Brain microvascular endothelial cell (primary cell): ENCODE results near the gene ELMO1.

ENCODE experiments used
- DNase-seq: peaks from one replicate; pipeline ENCODE4 v3.0.0-alpha.2; 2020
- H3K27ac ChIP-seq: fragments of 250-450 bp; sonication (Bioruptor Pico); 2 replicates; pipeline ENCODE4 v1.5.1; 2020; ENCODE audit warnings: mild to moderate bottlenecking, moderate library complexity
- H3K27me3 ChIP-seq: fragments of 250-450 bp; sonication (Bioruptor Pico); replicated peaks from 2 replicates; pipeline ENCODE4 v1.5.1; 2020; ENCODE audit warnings: mild to moderate bottlenecking
- H3K36me3 ChIP-seq: fragments of 250-450 bp; sonication (Bioruptor Pico); replicated peaks from 2 replicates; pipeline ENCODE4 v1.5.1; 2020; ENCODE audit warnings: mild to moderate bottlenecking
- H3K4me3 ChIP-seq: 2 replicates; pipeline ENCODE4 v1.5.1; 2011; ENCODE audit warnings: low read depth, mild to moderate bottlenecking, control low read depth, low read length, moderate library complexity
- CTCF ChIP-seq: IDR thresholded peaks from 2 replicates; pipeline ENCODE4 v1.5.1; 2011; ENCODE audit warnings: low read depth, mild to moderate bottlenecking, moderate library complexity, low read length, control low read depth, inconsistent platforms; ENCODE audit errors: missing control alignments
- in situ Hi-C: cut with HindIII; loops from 2 replicates; pipeline ENCODE4 v1.10.0; 2017; ENCODE audit warnings: low sequenced_read_pairs, low pct_ligation_motif_present

ELMO1 gene

GRCh38 chr7:37150180-37150579 is 298.5 kb downstream of the ELMO1 start:
- no peak overlapping the region for H3K27ac ChIP-seq
- in situ Hi-C loops: no loop called here
- no peak for DNase-seq
- no peak for TF ChIP-seq CTCF
- H3K36me3 ChIP-seq: no peaks in the 10 kb centered on the region
- no peaks in the 10 kb centered on the region for H3K27me3 ChIP-seq
- no peak overlapping the region for H3K4me3 ChIP-seq

GRCh38 chr7:37149773-37150124 is 298.9 kb downstream of the ELMO1 start:
- no peak overlapping the region for H3K4me3 ChIP-seq
- H3K36me3 ChIP-seq: no peaks in the 10 kb centered on the region
- no peak for TF ChIP-seq CTCF
- no peaks in the 10 kb centered on the region for H3K27me3 ChIP-seq
- no peak for DNase-seq
- no peak overlapping the region for H3K27ac ChIP-seq
- in situ Hi-C loops: no loop called here

- no peak for DNase-seq
- no peak for TF ChIP-seq CTCF
- Histone ChIP-seq H3K36me3 (no peaks in the 10 kb centered on the region), H3K27ac (no peak overlapping the region), H3K4me3 (no peak overlapping the region), H3K27me3 (no peaks in the 10 kb centered on the region)
- in situ Hi-C loops: no loop called here
Measured at GRCh38 chr7:37149051-37149772, 299.5 kb downstream of the ELMO1 start.

GRCh38 chr7:37145682-37146081 is 303.0 kb downstream of the ELMO1 start:
- in situ Hi-C loops: no loop called here
- no peak for DNase-seq
- Histone ChIP-seq H3K27ac (no peak overlapping the region), H3K4me3 (no peak overlapping the region), H3K36me3 (no peaks in the 10 kb centered on the region), H3K27me3 (no peaks in the 10 kb centered on the region)
- no peak for TF ChIP-seq CTCF

- no peak for TF ChIP-seq CTCF
- Histone ChIP-seq H3K27me3 (no peaks in the 10 kb centered on the region), H3K27ac (no peak overlapping the region), H3K4me3 (no peak overlapping the region), H3K36me3 (no peaks in the 10 kb centered on the region)
- in situ Hi-C loops: no loop called here
- no peak for DNase-seq
Measured at GRCh38 chr7:37144423-37144822, 304.2 kb downstream of the ELMO1 start.

- H3K4me3 ChIP-seq: no peak overlapping the region
- DNase-seq: no peak
- in situ Hi-C loops: no loop called here
- H3K36me3 ChIP-seq: no peaks in the 10 kb centered on the region
- no peak overlapping the region for H3K27ac ChIP-seq
- TF ChIP-seq CTCF: no peak
- H3K27me3 ChIP-seq: no peaks in the 10 kb centered on the region
Measured at GRCh38 chr7:37142958-37143357, 305.7 kb downstream of the ELMO1 start.
